ENCODE data around the gene TRIM33. TPM values are rescaled to one million over a fixed set of nuclear protein-coding genes. Genes with fewer than 3 reads are reported as not detected.

Gene TRIM33
- total and polyA plus RNA-seq, 10 of the 15 experiments (the other 5 are each of a cell fraction or from before 2014, with no cell fraction given): 9.0 to 40.3 (median 22.0) TPM

- H3K36me3 ChIP-seq (ENCODE audit: control insufficient read depth in 2 of 2, insufficient read depth in 2 of 2, low read length in 1 of 2): peaks cover 5 to 22% of the 10 kb centered on the region in 2 experiments
- WGBS (ENCODE audit: insufficient coverage, insufficient replicate concordance, low lambda C conversion rate, missing lambda C conversion rate): 94% methylated on average over 3 of the region's 3 CpGs
- TF ChIP-seq RFX5 (IDR thresholded peaks at IDR 0.05; ENCODE audit: low read depth, low read length) (no peak), PKNOX1 (IDR thresholded peaks at IDR 0.05) (no peak), RELA (IDR thresholded peaks at IDR 0.05; ENCODE audit: borderline replicate concordance, partially characterized antibody) (no peak), GATAD2B (conservative IDR thresholded peaks at IDR 0.05; ENCODE audit: low read depth) (no peak), ZBTB4 (CRISPR knock-in tag; IDR thresholded peaks at IDR 0.05) (no peak), MTA2 (IDR thresholded peaks at IDR 0.05; ENCODE audit: low read depth) (no peak), ZNF24 (IDR thresholded peaks at IDR 0.05) (no peak), CEBPB (IDR thresholded peaks at IDR 0.05; ENCODE audit: borderline replicate concordance in 1 of 2, low read depth in 2 of 2, low read length in 2 of 2) (no peak), MEF2A (IDR thresholded peaks at IDR 0.05; ENCODE audit: insufficient read depth, low read depth, low read length) (no peak), MTA3 (IDR thresholded peaks at IDR 0.05; ENCODE audit: borderline replicate concordance, low read length) (no peak), SIX5 (IDR thresholded peaks at IDR 0.05; ENCODE audit: low read depth, low read length, severe bottlenecking) (no peak), SP1 (IDR thresholded peaks at IDR 0.05; ENCODE audit: low read depth, low read length) (no peak), FOXM1 (IDR thresholded peaks at IDR 0.05; ENCODE audit: low read depth, low read length) (no peak), CTCF (IDR thresholded peaks at IDR 0.05 in 2 of 3, conservative IDR thresholded peaks at IDR 0.05 in 1 of 3; ENCODE audit: control insufficient read depth in 2 of 3, extremely low read depth in 1 of 3, insufficient read depth in 1 of 3, low read depth in 3 of 3, low read length in 3 of 3) (no peak), HDAC2 (IDR thresholded peaks at IDR 0.05) (no peak), CBFB (IDR thresholded peaks at IDR 0.05; ENCODE audit: low read depth) (no peak)
- no peak overlapping the region for H3K4me3 ChIP-seq
- H3K4me1 ChIP-seq (ENCODE audit: control insufficient read depth, insufficient read depth, low read length): 0 out of 2 replicates have a peak, but pooled peaks cover 2% of the 10 kb centered on the region
- RAD21 ChIA-PET (ENCODE audit: unreplicated experiment): interaction anchor here (0.7 kb wide), 1 partner anchor 74 kb away, joined by 3 read pairs; no protein-coding TSS in a partner anchor
- no peak overlapping the region for H2AFZ ChIP-seq (ENCODE audit: control insufficient read depth, low read depth, low read length)
- no peaks in the 10 kb centered on the region for H3K9me3 ChIP-seq (replicated peaks; ENCODE audit: control insufficient read depth, insufficient read depth, low read length)
- BruUV-seq (replicated peaks): no TSS peak
- H3K27ac ChIP-seq (ENCODE audit: control insufficient read depth, insufficient read depth): no peak overlapping the region
- CTCF ChIA-PET: interaction anchor here (1.0 to 1.9 kb wide), 9 partner anchors 9 to 131 kb away, joined by 3 to 11 read pairs (median 5); no protein-coding TSS in a partner anchor
- H3K9ac ChIP-seq (ENCODE audit: control insufficient read depth, insufficient read depth, low read length): no peak overlapping the region
- no peaks in the 10 kb centered on the region for H3K27me3 ChIP-seq (replicated peaks in 1 of 2; ENCODE audit: control insufficient read depth in 2 of 2, insufficient read depth in 2 of 2, low read length in 1 of 2)
- POLR2A ChIA-PET: no interaction called here
- FAIRE-seq (no peak), DNase-seq (ENCODE audit: low read depth, low spot score) (no peak), ATAC-seq (no peak)
- H4K20me1 ChIP-seq (ENCODE audit: control insufficient read depth, insufficient read depth): no peaks in the 10 kb centered on the region
- SMC1A ChIA-PET (ENCODE audit: uncharacterized antibody, unreplicated experiment): interaction anchor here (1.1 to 1.7 kb wide), 7 partner anchors 15 to 706 kb away, joined by 3 to 6 read pairs (median 4); partner anchors contain the start of gene TRIM33
- H3K4me2 ChIP-seq (ENCODE audit: control insufficient read depth, insufficient read depth): no peak overlapping the region
- in situ Hi-C loops (cut with MboI): no loop called here
- H3K79me2 ChIP-seq (ENCODE audit: control insufficient read depth, insufficient read depth, low read length): no peaks in the 10 kb centered on the region
- intact Hi-C loops (cut with micrococcal nuclease; ENCODE audit: unreplicated experiment): loop anchor here (10.0 kb wide), 1 partner anchor 83 kb away; no protein-coding TSS in a partner anchor
These were observed 83.4 kb downstream of the TRIM33 start for GRCh38 chr1:114427612-114428011.
